Measurements from ENCODE around the gene HOMER1.

DNA sequence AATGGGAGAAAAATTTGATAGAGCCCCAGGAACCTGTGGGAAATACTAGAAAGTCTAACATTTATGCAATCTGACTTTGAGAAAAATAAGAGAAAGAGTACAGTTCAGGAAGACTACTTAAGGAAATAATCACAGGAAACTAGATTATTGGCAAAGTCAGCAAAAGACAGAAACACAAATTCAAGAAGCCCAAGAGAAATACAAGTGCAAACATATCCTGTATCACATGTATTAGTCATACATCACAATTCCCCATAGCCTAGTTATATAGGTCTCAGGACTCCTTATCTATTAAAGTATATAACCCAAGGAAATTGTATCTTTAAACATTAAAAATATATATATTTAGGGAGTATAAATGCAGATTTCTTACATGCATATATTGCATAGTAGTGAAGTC lies 100.8 kb downstream of the HOMER1 start:
- TF ChIP-seq, protein P1, sequence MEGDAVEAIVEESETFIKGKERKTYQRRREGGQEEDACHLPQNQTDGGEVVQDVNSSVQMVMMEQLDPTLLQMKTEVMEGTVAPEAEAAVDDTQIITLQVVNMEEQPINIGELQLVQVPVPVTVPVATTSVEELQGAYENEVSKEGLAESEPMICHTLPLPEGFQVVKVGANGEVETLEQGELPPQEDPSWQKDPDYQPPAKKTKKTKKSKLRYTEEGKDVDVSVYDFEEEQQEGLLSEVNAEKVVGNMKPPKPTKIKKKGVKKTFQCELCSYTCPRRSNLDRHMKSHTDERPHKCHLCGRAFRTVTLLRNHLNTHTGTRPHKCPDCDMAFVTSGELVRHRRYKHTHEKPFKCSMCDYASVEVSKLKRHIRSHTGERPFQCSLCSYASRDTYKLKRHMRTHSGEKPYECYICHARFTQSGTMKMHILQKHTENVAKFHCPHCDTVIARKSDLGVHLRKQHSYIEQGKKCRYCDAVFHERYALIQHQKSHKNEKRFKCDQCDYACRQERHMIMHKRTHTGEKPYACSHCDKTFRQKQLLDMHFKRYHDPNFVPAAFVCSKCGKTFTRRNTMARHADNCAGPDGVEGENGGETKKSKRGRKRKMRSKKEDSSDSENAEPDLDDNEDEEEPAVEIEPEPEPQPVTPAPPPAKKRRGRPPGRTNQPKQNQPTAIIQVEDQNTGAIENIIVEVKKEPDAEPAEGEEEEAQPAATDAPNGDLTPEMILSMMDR (IDR thresholded peaks at IDR 0.05), result no peak
- TF ChIP-seq POLR2AphosphoS5 (IDR thresholded peaks at IDR 0.05), result no peak
- no peak for TF ChIP-seq EP300 (IDR thresholded peaks at IDR 0.05)

Data from sigmoid colon (tissue), 4 donors.